Left lobe of liver (tissue), 2 donors: ENCODE results near the gene ADAMTS7. TPM values are rescaled to one million over a fixed set of nuclear protein-coding genes. Genes with fewer than 3 reads are reported as not detected.
"Not testable (repeated sequence)": the region's sequence is repeated elsewhere in the genome, so short reads cannot be mapped to it uniquely, and the experiment has no call there.

Experiments used
- ATAC-seq: fragments of 200-7000 bp; cut with Tn5 transposase; one replicate; pipeline ENCODE4 v1.9.1; 2020; ENCODE audit warnings: mild to moderate bottlenecking, moderate library complexity
- DNase-seq: peaks from one replicate; pipeline ENCODE4 v3.0.0-alpha.2; 2020; ENCODE audit warnings: low spot score
- total RNA-seq: library from RNA; stranded (reverse); gene quantifications from one replicate; pipeline ENCODE4 v1.2.1, GENCODE V29; 2021
- donor health status: DM: no; HTN: no; CAD: no; lungs with moderate emphysema.
- donor health status: DM: no; HTN: yes; CAD: no.

Gene ADAMTS7
- total RNA-seq, 1 donor from 2014 or later: 0.86 TPM

DNA sequence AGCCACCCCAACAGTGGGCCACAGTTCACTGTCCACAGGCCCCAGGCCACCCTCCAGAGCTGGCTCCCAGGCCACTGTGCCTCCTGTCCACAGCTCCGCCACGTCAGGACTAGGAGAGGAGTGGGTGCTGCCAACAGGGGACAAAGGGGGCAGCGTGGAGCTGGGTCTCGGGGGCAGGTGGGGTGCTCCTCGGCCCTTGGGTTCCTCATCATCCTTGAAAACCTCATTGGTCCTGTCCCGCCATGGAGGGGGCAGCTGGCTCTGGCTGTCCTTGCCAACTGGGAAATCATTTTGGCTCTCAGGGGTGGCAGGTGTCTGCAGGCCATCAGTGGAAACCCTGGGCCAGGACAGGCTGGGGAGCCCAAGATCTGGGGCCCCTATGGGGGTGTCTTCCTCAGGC, 45.2 kb downstream of the ADAMTS7 start:
- no peak for ATAC-seq
- DNase-seq: peak; percentile 41

DNA sequence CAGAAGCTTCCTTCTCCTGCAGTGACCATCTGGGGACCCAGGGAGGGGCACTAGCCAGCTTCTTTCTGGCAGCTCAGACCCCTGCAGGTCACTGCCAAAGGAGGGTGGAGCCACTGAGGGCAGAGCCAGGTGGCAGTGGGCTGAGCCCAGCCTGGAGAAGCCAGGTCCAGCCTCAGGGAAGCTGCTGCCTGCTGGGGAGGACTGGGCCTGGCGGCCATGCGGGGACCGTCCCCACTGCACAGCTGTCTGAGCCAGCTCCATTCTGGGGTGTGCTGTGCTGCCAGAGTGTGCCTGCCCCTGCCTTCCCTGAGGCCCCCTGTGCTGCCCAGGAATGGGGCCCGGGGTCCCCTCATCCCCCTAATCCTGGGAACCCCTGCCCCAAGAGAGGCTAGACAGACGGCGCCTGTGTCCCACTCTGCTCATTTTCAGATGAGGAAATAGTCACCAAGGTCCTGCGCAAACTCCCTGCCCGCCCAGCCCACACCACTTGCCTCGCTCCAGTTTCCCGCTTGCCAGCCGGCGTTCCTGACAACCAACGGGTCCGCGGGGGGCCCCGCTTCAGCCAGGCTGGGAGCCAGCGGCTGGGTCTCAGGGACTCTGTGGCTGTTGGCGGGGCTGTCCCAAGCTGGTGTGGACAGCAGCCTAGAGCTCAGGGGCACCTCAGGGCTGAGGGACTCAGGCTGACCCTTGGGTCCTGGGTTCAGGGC, 46.0 kb downstream of the ADAMTS7 start:
- DNase-seq: peak; percentile 41
- not testable (repeated sequence) for ATAC-seq

DNA sequence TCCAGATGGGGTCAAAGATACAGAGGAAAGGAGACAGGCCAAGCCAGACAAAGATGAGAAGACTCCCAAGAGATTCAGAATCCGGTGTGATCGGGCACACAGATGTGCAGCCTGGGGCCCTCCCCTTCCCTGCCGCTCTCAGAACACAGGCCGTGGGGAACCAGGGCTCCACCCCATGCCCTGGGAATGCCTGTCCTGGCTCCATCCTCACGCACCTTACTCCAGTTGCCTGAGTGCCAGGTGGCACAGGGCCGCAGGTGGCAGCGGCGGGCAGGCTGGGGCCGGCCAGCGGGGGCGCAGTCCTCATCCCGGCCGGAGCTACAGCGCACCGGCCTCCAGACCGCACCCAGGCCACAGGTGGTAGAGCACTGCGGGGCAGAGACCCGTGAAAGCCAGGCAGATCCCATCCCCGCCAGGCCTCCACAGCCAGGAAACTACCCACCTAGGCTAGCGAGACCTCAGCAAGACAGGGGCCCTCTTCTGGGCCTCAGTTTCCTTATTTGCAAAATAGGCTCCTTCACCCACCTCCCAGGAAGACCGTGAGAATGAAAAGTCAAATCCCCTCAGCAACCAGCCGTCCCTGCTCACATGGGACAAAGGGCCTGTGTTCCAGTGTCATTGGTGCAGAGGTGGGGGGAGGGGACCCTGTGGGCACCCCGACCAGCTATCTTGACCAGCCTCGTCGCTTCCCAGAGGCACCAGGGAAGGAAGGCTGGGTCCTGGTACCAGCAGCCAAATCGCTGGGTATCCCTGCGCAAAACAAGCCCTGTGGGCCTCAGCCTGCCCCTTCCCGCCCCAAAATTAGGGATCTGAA, 46.7 kb downstream of the ADAMTS7 start:
- DNase-seq (peak; percentile 40), ATAC-seq (peak; percentile 43)

DNA sequence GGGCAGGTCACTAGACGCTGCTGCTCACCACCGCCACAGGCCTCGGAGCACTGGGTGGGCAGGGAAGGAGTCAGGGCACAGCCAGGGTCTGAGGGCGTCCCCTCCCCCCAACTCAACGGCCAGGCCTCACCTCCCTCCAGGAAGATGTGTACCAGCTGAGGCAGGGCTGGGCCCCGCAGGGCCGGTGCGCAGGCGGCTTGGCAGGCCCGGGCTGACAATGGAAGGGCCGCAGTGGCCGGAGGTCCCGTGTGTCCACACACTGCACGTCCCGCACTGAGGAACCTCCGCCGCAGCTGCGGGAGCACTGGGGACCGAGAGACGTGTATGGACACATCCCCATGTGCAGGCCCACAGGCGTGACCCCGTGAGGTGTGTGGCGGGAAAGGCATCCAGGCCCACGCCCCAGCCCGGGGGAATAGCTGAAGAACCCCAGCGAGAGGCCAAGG, 47.4 kb downstream of the ADAMTS7 start:
- no peak for ATAC-seq

DNA sequence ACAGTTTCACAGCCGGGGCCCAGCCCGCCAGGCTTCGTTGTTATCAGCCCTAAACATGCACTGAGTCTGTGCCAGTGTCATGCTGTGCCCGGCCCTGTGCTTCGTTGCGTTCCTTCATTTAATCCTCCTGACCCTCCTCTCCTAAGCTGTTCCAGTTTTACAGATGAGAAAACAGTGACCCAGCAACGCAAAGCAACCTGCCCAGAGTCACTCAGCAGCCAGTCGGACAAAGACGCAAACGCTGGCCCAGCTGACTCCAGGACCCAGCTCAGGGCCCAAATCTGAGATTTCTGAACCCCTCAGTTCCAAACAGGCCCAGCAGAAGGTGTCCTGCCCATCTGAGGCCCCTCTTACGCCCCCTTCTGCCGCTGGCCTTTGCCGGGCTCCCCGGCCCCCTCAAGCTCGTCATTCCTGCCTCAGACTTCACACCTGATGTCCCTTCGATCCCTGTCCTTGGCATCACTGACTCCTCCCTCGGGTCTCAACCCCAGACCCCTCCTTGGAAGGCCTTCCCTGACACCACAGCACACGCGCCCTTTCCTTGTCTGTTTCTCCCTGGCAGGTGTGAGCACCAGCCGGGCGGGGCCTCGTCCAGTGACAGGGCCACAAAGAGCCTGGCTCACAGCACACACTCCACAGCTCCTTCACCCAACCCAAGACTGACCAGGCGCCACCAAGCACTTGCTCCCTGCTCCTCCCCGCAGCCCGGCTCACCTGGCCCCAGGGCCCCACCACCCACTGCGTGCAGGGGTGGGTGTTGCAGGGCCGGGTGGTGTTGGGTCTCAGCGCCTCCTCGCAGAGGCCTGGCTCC, 48.1 kb downstream of the ADAMTS7 start:
- DNase-seq (peak; percentile 43), ATAC-seq (no peak)

More for the DNA sequence above, 47.4 kb downstream of the ADAMTS7 start:
- DNase-seq: peak; percentile 42

DNA sequence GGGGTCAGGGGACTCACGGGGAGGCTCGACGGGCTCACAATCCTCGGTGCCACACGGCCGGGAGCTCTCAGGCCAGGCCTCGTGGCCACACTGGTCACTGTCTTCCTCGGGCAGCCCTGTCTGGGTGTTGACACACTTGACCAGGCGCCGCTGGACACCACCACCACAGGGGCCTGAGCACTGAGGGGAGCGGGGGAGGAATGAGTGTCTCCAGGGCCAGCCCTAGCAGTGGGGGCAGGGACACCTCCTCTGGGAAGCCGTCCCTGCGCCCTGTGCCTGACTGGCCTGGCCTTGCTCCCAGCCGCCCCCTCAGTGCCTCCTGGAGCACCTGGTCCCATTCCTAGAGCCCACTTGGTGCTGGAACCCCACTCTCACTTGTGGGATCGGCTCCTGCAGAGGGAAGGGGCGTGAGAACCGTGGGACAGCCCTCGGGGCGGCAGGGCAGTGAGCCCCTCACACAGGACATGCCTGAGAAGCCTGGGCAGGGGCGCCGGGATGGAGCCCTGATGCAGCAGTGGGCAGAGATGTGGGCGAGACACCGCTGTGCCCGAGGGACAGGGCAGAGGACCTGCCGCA, 48.8 kb downstream of the ADAMTS7 start:
- ATAC-seq (peak; percentile 6), DNase-seq (peak; percentile 38)

DNA sequence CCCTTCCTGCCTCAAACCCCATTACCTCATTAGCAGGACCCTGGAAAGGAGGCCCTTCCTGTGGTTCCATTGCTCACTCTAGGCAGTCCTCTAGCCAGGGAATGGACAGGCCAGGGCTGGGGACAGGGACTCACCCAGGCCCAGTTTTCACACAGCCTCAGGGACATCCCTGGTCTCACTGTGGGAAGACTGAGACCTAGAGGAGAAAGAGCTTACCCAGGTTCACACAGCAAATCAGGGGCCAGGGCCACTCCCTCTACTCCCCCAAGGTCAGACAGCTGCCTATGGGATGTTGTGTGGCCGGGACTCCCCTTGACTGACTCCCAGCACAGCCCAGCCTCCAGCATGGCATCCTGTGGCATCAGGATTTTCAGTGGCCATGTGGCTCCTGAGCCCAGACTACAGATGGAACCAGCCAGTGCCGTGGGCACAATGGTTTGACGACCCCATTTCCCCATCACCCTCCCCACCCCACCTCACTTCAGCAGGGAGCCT, 49.3 kb downstream of the ADAMTS7 start:
- no peak for ATAC-seq

DNA sequence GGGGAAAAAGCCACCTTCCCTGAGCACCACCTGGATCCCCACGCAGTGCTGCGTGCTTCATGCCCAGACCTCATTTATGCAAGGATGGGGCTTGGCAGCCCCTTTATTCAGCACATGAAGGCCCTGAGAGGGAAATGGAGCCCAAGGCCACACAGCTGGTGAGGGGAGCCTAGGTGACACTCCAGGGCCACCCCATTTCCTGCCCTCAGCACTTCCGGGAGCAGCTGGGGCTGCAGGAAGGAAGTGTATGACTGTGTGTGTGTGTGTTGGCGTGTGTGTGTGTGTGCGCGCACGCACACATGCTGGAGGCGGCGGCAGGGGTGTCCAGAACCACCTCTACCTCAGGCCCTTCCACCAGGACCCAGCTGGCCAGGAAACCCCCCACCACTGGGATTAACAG, 49.8 kb downstream of the ADAMTS7 start:
- ATAC-seq: peak; percentile 22

More for the DNA sequence above, 49.3 kb downstream of the ADAMTS7 start:
- DNase-seq: no peak

DNA sequence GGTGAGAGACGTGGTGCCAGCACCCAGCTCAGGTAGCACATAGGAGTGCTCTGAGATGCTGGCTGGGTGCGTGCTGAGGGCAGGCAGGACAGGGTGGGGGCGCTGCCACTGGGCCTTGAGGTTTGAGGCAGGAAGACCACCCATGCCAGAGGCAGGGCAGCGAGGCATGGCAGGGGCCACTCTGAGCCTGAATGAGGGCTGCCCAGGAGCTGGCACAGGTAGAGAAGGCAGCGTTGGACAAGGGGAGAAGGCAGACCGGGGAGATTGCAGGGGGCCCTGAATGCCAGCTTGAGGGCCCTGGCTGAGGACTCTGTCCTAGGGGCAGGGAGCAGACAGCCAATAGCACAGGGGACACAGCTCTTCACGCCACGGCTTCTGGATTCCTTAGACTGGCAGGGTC, 50.2 kb downstream of the ADAMTS7 start:
- ATAC-seq (no peak), DNase-seq (peak; percentile 40)

More for the DNA sequence above, 49.8 kb downstream of the ADAMTS7 start:
- DNase-seq: peak; percentile 45

DNA sequence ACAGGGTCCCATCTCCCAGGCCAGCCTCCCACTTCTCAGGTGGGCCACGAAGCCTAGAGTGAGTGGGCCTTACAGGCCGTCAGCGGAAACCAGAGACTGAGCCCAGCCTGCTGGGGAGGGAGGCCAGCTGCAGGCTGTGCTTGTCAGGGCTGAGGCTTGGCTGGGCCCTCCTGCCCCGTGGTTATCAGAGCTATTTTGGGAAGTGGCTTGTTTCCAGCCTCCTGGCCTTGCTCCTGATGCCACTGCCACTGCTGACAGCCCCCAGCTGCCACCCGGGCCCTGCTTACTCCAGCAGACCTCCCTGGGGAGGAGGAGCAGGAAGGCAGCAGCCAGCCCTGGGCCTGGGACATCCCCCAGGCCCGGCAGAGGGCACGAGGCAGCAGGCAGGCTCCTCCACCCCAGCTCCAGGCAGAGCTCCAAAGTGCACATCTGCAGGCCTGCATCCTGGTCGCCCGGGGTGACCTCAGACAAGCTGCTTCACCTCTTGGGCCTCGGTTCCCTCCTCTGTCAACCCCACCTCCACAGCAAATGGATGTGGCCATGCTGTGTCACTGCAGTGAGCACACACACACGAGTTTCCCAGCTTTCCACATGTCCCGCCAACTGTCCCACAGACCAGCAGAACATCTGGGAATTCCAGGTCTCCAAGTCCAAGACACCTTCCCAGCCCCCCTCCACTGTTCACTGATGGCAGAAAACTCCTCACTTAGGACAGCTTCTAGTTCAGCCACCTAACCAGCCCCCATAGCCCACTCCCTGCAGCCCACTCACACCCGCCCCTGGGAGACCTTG, 51.0 kb downstream of the ADAMTS7 start:
- ATAC-seq: peak; percentile 56
- DNase-seq: peak; percentile 41

DNA sequence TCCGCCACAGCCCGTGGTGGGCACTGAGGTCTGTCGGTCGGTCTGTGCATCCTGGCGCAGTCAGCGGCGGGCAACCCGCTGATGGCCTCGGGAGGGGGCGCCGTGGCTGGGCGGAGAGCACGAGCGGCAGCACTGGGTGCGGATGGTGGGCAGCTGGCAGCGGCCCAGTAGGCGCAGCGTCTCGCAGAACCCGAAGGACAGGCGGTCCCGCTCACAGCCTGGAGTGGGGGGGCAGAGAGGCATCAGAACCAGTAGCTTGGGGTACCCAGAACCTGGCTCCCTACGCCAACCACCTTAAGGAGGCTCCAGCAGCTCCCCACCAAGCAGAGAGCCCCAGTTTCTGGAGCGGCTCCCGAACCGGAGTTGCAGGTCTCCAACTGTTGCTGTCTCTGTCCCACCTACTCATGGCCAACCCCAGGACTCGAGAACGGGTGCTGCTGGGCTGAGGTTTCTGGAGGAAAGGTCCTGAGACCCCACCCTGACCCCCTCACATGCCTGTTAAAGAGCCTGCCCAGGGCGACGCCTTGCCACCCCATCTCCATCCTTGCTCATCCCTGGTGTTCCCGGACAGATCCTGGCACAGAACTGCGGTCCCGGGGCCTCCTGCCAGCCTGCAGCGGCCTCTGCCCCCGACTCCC, 51.8 kb downstream of the ADAMTS7 start:
- DNase-seq, ATAC-seq: not testable (repeated sequence)

DNA sequence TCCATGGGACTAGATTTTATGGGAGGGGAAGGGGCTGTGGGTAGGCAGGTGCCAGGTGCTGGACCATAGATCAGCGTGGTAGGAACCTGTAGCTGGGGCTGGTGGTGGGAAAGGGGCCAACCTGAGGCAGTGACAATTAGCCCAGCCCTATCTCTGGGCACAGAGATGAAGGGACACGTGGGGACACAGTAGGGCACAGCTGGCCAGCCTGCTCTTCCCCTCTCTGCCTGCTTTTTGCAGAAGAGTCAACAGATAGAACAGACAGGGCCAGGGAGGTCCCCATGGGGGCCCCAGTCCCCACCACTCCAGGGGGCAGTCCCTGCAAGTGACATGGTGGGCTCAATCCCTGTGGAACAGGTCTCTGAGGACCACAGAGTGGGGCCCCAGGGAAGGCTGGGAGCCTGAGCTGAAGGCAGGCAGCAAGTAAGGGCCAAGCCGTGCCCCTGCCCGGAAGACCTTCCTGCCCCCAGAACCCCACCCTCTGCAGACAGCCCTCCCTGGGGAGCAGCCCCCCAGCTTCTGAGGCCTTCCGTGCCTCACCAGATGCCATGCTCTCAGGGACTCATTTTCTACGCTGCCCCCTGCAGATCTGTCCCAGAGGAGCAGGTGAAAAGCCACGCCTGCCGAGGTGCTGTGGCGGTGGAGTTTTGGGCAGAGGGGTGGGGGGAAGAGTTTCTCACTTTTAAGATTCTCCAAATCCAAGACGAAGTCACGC, 52.6 kb downstream of the ADAMTS7 start:
- ATAC-seq: not testable (repeated sequence)

DNA sequence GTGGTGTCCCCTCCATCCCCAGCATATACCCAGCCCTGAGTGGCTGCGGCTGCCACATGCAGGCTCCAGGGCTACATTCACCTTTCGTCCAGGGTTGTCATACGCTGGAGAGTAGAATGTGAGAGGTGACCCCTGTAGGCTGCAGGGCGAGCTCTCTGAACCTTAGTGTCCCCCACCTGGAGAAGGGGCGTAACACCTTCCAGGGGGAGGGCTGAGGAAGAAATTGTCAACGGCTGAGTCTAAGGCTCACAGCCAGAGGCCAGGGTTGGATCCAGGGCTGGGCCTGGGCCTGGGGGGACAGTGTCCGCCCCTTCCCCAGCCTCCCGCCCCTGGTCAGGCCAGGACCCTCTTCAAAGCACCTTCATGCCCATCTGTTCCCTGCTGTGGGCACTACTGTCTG, 53.2 kb downstream of the ADAMTS7 start:
- DNase-seq: not testable (repeated sequence)

More for the DNA sequence above, 52.6 kb downstream of the ADAMTS7 start:
- DNase-seq: not testable (repeated sequence)

DNA sequence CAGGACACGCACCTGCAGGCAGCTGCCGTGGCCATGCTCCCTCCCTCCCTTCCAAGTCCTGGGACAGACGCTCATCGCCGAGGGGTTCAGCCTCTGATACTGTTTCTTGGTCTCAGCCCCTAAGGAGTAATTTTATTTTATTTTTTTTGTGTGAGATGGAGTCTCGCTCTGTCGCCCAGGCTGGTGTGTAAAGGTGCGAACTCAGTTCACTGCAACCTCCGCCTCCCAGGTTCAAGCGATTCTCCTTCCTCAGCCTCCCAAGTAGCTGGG, 53.7 kb downstream of the ADAMTS7 start:
- DNase-seq (no peak), ATAC-seq (no peak)

More for the DNA sequence above, 53.2 kb downstream of the ADAMTS7 start:
- not testable (repeated sequence) for ATAC-seq

DNA sequence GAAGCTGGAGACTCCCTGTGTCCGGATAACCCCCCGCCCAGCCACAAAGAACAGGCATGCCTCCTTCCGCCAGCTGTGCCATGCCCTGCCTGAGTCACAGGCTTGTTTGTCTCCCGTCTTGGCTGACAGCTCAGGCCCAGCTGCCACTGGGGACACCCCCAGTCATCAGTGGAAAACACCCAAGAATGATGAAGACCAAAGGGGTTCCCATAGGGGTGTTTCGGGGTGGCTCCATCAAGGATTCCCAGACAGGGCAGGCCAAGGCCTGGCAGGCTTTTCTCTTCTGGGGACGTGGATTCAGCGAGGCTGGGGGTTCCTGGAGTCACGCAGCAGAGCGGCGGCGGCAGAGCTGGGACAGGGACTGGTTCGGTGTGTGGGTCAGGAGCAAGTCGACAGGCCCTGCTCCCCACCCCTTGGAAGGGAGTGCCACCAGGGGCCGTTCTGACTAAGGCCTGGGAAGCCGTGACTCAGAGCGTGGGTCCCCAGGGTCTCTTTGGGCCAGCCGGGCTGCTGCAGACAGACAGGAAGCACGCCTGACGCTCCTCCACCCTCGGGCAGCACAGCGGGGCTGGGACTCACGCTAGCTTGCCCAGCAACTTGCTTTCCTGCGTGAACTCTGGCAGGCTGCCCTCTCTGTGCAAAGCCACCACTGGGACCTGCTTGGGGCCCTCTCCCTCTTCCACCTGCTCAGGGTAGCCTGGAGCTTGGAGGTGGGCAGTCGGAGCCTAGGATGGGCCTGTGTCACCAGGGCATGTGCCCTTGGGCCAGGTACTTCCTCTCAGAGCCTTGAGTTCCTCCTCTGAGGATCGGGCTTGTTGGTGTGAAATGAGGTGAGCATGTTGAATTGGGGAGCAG, 54.3 kb downstream of the ADAMTS7 start:
- DNase-seq, ATAC-seq: not testable (repeated sequence)

DNA sequence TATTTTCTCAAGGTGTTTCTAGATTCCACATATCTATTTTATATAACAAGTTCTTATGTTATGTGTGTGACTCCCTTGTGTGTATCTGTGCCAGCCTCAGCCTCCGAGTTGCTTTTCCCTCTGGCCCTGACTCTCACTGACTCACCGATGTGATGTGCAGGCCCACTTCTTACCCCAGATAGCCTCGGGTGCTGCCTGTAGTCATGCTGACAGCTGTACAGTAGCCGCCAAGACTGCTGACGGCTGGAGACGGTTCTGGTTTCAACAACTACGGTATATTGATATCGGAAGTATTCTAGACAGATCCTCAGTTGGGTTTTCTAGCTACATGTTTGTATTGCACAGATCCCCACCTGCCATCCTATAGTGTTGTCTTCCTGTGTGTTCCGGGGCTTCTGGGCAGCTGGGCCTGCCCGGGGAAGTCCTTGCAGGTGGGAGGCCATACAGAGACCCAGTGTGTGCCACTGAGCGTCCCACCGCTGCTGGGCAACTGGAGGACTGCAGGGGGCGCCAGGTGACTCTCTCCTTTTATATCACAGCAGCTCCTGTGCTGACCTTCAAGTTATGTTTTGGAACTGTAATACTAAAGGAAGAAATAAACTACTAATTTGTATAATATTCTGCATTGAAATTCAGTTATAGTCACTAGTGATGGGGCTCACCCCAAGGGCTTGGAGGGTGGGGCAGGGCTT, 55.2 kb downstream of the ADAMTS7 start:
- not testable (repeated sequence) for DNase-seq, ATAC-seq
